Common myeloid progenitor, CD34-positive (primary cell): ENCODE results near the gene MCCD1.

Experiments used
- CTCF ChIA-PET: fragments of 350-600 bp; sonication (Branson Sonifier 250); formaldehyde crosslinking; loops from one replicate; lab custom pipeline; 2021; ENCODE audit warnings: antibody characterized with exemption; lab: Charles Lee
- POLR2A ChIA-PET: fragments of 350-600 bp; sonication (Branson Sonifier 250); formaldehyde crosslinking; loops from one replicate; lab custom pipeline; 2021; ENCODE audit warnings: antibody characterized with exemption; lab: Charles Lee
- DNase-seq, 3 donors: peaks; one replicate each; pipeline versions ENCODE4 v3.0.0 to v3.0.0-alpha.2; 2013
- H3K27ac ChIP-seq, 2 experiments: 1 replicate in 1 of 2; 2 replicates in 1 of 2; pipeline ENCODE4 v1.7.0; 2013; ENCODE audit warnings: inconsistent platforms in 2 of 2, low read length in 2 of 2, mild to moderate bottlenecking in 2 of 2, low read depth in 1 of 2, moderate library complexity in 1 of 2; ENCODE audit not compliant: severe bottlenecking in 2 of 2, insufficient read depth in 1 of 2, poor library complexity in 1 of 2
- H3K27me3 ChIP-seq, 5 experiments: replicated peaks in 2 of 5; 1 replicate in 3 of 5; 2 replicates in 2 of 5; pipeline versions ENCODE4 v1.6.1 to v1.7.0; 2013; ENCODE audit warnings: low read length in 4 of 5, mild to moderate bottlenecking in 2 of 5, moderate library complexity in 2 of 5, inconsistent platforms in 1 of 5; ENCODE audit not compliant: insufficient read depth in 5 of 5, control insufficient read depth in 4 of 5
- H3K36me3 ChIP-seq, 4 experiments: 1 replicate in 2 of 4; 2 replicates in 2 of 4; pipeline versions ENCODE4 v1.6.1 to v1.7.0; 2013; ENCODE audit warnings: low read length in 3 of 4, control low read depth in 1 of 4, mild to moderate bottlenecking in 1 of 4; ENCODE audit not compliant: control insufficient read depth in 4 of 4, insufficient read depth in 4 of 4
- H3K4me1 ChIP-seq, 4 experiments: 1 replicate in 3 of 4; 2 replicates in 1 of 4; pipeline versions ENCODE4 v1.6.1 to v1.7.1; 2013; ENCODE audit warnings: low read length in 3 of 4, mild to moderate bottlenecking in 3 of 4, control low read depth in 1 of 4, inconsistent platforms in 1 of 4, moderate library complexity in 1 of 4; ENCODE audit not compliant: control insufficient read depth in 4 of 4, insufficient read depth in 4 of 4; ENCODE audit errors: control extremely low read depth in 1 of 4
- H3K4me3 ChIP-seq, 7 experiments: 1 replicate in 4 of 7; 2 replicates in 3 of 7; pipeline versions ENCODE4 v1.5.1 to v1.7.0; 2013; ENCODE audit warnings: mild to moderate bottlenecking in 7 of 7, low read length in 6 of 7, moderate library complexity in 6 of 7, inconsistent platforms in 2 of 7, low read depth in 2 of 7, control low read depth in 1 of 7; ENCODE audit not compliant: insufficient read depth in 4 of 7, control insufficient read depth in 1 of 7; ENCODE audit errors: extremely low read depth in 1 of 7
- H3K9me3 ChIP-seq, 5 experiments: 1 replicate in 4 of 5; 2 replicates in 1 of 5; pipeline versions ENCODE4 v1.6.1 to v1.7.1; 2013; ENCODE audit warnings: low read length in 4 of 5, mild to moderate bottlenecking in 2 of 5, inconsistent platforms in 1 of 5, low read depth in 1 of 5, moderate library complexity in 1 of 5; ENCODE audit not compliant: control insufficient read depth in 4 of 5, insufficient read depth in 2 of 5; ENCODE audit errors: control extremely low read depth in 1 of 5
- WGBS: methylation state at CpG from one replicate; pipeline ENCODE4 v1.1.5; 2013; ENCODE audit not compliant: insufficient coverage; 5-methylcytosine and 5-hydroxymethylcytosine counted together

Gene MCCD1

GRCh38 chr6:31533455-31533841 is 4.7 kb downstream of the MCCD1 start:
- DNase-seq = no peak
- WGBS = 100% methylated on average over 1 of the region's 1 CpG
- Histone ChIP-seq H3K4me1 (peaks cover 0 to 2% (median 0%) of the 10 kb centered on the region in 4 experiments), H3K36me3 (peaks cover 35 to 89% (median 70%) of the 10 kb centered on the region in 4 experiments), H3K9me3 (no peaks in the 10 kb centered on the region), H3K27ac (peak overlapping the region in 1 of 2 experiments; percentile 43), H3K4me3 (no peak overlapping the region), H3K27me3 (no peaks in the 10 kb centered on the region)
- ChIA-PET CTCF (no interaction called here), POLR2A (no interaction called here)

DNA sequence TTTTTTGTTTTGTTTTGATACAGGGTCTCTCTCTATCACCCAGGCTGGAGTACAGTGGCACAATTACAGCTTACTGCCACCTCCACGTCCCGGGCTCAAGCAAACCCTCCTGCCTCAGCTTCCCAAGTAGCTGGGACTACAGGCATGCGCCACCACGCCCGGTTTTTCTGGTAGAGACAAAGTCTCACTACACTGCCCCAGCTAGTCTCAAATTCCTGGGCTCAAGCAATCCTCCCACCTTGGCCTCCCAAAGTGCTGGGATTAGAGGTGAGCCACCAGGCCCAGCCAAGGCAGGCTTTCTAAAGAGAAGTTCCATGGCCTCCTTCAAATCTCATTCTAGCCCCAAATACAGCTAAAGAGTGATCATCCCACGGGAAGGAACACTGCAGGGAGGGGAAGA is 5.2 kb downstream of the MCCD1 start:
- Histone ChIP-seq H3K27ac (peak overlapping the region; percentile 3 to 43), H3K4me1 (peaks cover 0 to 8% (median 4%) of the 10 kb centered on the region in 4 experiments), H3K27me3 (no peaks in the 10 kb centered on the region), H3K4me3 (no peak overlapping the region), H3K9me3 (no peaks in the 10 kb centered on the region), H3K36me3 (peaks cover 41 to 94% (median 76%) of the 10 kb centered on the region in 4 experiments)
- CTCF ChIA-PET = no interaction called here
- POLR2A ChIA-PET = no interaction called here
- 88% methylated on average over 5 of the region's 6 CpGs for WGBS
- no peak for DNase-seq

- no peak overlapping the region for H3K4me3 ChIP-seq
- POLR2A ChIA-PET = no interaction called here
- H3K9me3 ChIP-seq = no peaks in the 10 kb centered on the region
- no peaks in the 10 kb centered on the region for H3K27me3 ChIP-seq
- WGBS = 90% methylated on average over 21 of the region's 24 CpGs
- DNase-seq = no peak
- H3K4me1 ChIP-seq = peaks cover 4 to 14% (median 10%) of the 10 kb centered on the region in 4 experiments
- CTCF ChIA-PET = interaction anchor here (1.2 kb wide), 1 partner anchor 46 kb away, joined by 3 read pairs; no protein-coding TSS in a partner anchor
- peaks cover 44 to 96% (median 80%) of the 10 kb centered on the region in 4 experiments for H3K36me3 ChIP-seq
- no peak overlapping the region for H3K27ac ChIP-seq
Measured at GRCh38 chr6:31534521-31535040, 5.8 kb downstream of the MCCD1 start.

DNA sequence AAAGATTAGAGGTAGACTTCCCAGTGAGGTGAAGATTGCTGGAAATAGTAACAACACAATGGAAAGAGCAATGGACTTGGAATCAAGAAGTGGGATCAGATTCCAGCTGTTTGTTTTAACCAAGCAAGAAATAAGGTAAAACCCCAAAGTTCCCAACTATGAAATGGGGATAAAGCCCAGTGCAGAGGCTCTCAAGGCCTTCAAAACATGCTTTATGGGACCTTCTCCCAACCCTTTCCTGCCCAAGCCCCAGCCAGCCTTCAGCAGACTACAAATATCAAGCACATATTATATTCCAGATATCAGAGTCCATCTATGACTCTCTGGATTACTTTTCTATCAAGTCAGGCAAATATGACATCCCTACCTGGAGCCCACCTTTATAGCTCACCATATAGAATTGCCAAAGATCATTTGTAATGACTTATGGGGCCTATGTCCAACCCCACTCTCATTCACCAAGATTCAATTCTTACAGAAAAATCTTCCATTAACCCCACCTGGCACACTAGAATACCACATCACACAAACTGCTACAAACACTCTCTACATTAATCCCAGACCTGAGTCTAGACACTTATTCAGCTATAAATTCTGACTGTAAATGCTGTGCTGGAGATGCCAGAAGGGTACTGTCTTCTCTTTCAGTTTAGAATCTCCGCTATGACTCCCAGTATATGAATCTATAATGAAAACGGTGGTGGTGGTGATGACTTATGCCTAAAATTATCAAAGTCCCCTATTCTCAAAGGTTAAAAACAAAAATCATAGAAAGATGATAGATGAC is 7.0 kb downstream of the MCCD1 start:
- Histone ChIP-seq H3K36me3 (peaks cover 42 to 95% (median 77%) of the 10 kb centered on the region in 4 experiments), H3K9me3 (no peaks in the 10 kb centered on the region), H3K27ac (peak overlapping the region in 1 of 2 experiments; percentile 3), H3K4me1 (peaks cover 14 to 25% (median 21%) of the 10 kb centered on the region in 4 experiments), H3K27me3 (no peaks in the 10 kb centered on the region), H3K4me3 (no peak overlapping the region)
- no CpG with 5 or more reads among the region's 2 CpGs for WGBS
- CTCF ChIA-PET = interaction anchor here (1.2 kb wide), 1 partner anchor 45 kb away, joined by 3 read pairs; no protein-coding TSS in a partner anchor
- no peak for DNase-seq
- POLR2A ChIA-PET = no interaction called here

DNA sequence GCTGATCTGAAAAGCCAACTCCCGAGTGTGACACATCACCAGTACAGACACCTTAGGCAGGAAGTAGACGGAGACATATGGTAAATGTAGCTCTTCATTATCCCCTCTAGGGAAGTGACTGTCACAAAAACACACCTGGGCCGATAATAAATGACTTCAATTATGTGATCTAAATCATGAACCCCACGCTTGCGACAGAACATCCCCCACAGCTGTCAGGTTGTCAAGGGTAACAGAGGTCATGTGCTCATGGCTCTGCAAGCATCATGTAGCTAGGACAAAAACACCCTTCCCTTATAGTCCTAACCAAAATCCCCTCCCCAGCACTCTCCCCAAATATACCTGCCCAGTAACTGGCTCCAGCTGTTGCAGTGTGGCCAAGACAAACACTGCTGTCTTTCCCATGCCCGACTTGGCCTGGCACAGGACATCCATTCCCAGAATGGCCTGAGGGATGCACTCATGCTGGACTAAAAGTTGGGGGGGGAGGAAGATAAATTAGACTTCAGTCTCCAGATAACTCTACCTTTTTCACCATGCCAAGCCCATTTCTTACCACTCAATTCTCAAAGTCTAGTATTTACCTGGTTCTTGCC is 10.1 kb downstream of the MCCD1 start:
- 94% methylated on average over 4 of the region's 6 CpGs for WGBS
- peak overlapping the region in 2 of 7 experiments; percentile 6 to 97 for H3K4me3 ChIP-seq
- H3K9me3 ChIP-seq = no peaks in the 10 kb centered on the region
- no peak for DNase-seq
- H3K27me3 ChIP-seq = no peaks in the 10 kb centered on the region
- peaks cover 17 to 39% (median 33%) of the 10 kb centered on the region in 4 experiments for H3K4me1 ChIP-seq
- ChIA-PET CTCF (interaction anchor here (0.6 to 24.7 kb wide), 3 partner anchors 12 to 62 kb away, joined by 3 to 557 read pairs (median 7); partner anchors contain the start of genes LST1, LTB and TNF), POLR2A (no interaction called here)
- H3K27ac ChIP-seq = peak overlapping the region; percentile 44 to 100
- H3K36me3 ChIP-seq = peaks cover 27 to 67% (median 53%) of the 10 kb centered on the region in 4 experiments

DNA sequence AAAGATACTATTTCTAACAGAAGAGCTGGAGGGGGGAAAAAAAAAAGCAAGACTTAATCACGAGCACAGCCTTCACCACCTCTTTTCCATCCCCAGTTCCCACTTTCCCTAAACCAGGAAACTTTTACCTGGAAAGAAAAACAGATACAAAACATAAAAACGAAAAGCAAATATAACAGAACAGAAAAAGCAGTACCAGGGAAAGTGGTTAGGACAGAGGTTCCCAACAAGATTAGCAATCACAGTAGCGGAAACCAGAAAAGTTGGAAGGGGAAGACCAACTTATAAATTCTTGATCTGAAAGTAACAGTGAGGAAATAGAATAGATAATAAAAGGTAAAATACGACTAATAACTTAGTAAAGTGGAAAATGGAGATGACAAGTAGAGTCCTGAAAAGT is 11.9 kb downstream of the MCCD1 start:
- H3K4me1 ChIP-seq = peaks cover 17 to 39% (median 33%) of the 10 kb centered on the region in 4 experiments
- H3K9me3 ChIP-seq = no peaks in the 10 kb centered on the region
- H3K27me3 ChIP-seq = no peaks in the 10 kb centered on the region
- H3K4me3 ChIP-seq = peak overlapping the region; percentile 66 to 97 (median 91)
- ChIA-PET CTCF (interaction anchor here (1.0 to 24.7 kb wide), 7 partner anchors 9 to 251 kb away, joined by 3 to 557 read pairs (median 7); partner anchors contain the start of genes LST1, LTB, NCR3 and TNF), POLR2A (interaction anchor here (2.1 to 2.6 kb wide), 2 partner anchors 12 to 42 kb away, joined by 7 to 12 read pairs; partner anchors contain the start of gene MCCD1)
- no peak for DNase-seq
- WGBS = 0% methylated on average over 2 of the region's 4 CpGs
- H3K27ac ChIP-seq = peak overlapping the region; percentile 99 to 100
- peaks cover 18 to 50% (median 38%) of the 10 kb centered on the region in 4 experiments for H3K36me3 ChIP-seq
